ENCODE data around the gene ZNF280B.
"Not testable (repeated sequence)": the region's sequence is repeated elsewhere in the genome, so short reads cannot be mapped to it uniquely, and the experiment has no call there.

GRCh38 chr22:22510833-22511232, 2.3 kb upstream of the ZNF280B start:
- not testable (repeated sequence) for TF ChIP-seq POLR2AphosphoS5, CTCF (IDR thresholded peaks at IDR 0.05)

Measured in breast epithelium (tissue), 3 donors.